Activated CD8-positive, alpha-beta T cell treated with anti-CD3 and anti-CD28 coated beads, Interleukin-2, amount 10 ng/mL, durations not matched to agents 7 days and 5 days (primary cell): ENCODE measurements around the gene CUL3. TPM values are rescaled to one million over a fixed set of nuclear protein-coding genes. Genes with fewer than 3 reads are reported as not detected.

Experiments used
- ATAC-seq: fragments of 150-1000 bp; cut with Tn5 transposase; one replicate; pipeline ENCODE4 v1.10.0; 2021; ENCODE audit warnings: moderate library complexity
- CTCF ChIA-PET: fragments of 350-600 bp; sonication (Branson Sonifier 250); formaldehyde crosslinking; loops from one replicate; lab custom pipeline; 2021; ENCODE audit warnings: antibody characterized with exemption; lab: Charles Lee
- POLR2A ChIA-PET: fragments of 350-600 bp; sonication (Branson Sonifier 250); formaldehyde crosslinking; loops from one replicate; lab custom pipeline; 2021; ENCODE audit warnings: antibody characterized with exemption; lab: Charles Lee
- DNase-seq: peaks from one replicate; pipeline ENCODE4 v3.0.0-alpha.2; 2020
- H3K27ac Mint-ChIP-seq: one replicate; pipeline ENCODE4 v1.8.0; 2021; ENCODE audit warnings: mild to moderate bottlenecking, mixed read lengths
- H3K27me3 Mint-ChIP-seq: one replicate; pipeline ENCODE4 v1.8.0; 2021; ENCODE audit warnings: low read depth, mixed read lengths
- H3K36me3 Mint-ChIP-seq: one replicate; pipeline ENCODE4 v1.8.0; 2021; ENCODE audit warnings: low read depth, mixed read lengths
- H3K4me1 Mint-ChIP-seq: one replicate; pipeline ENCODE4 v1.8.0; 2021; ENCODE audit warnings: low read depth, mixed read lengths
- H3K4me3 Mint-ChIP-seq: one replicate; pipeline ENCODE4 v1.8.0; 2021; ENCODE audit warnings: mild to moderate bottlenecking, mixed read lengths
- H3K9me3 Mint-ChIP-seq: one replicate; pipeline ENCODE4 v1.8.0; 2022; ENCODE audit warnings: mixed read lengths; ENCODE audit not compliant: insufficient read depth
- total RNA-seq, 2 experiments: library from RNA; stranded (reverse); gene quantifications; one replicate each; pipeline ENCODE4 v1.2.3, GENCODE V29; 2021

The CUL3 gene
- total RNA-seq, 2 experiments from 2014 or later, result 77.9 to 82.0 TPM

GRCh38 chr2:224579411-224579810 lies 5.8 kb downstream of the CUL3 start:
- ChIA-PET POLR2A (interaction anchor here (0.9 kb wide), 1 partner anchor 11 kb away, joined by 3 read pairs; no protein-coding TSS in a partner anchor), CTCF (interaction anchor here (1.3 to 1.7 kb wide), 3 partner anchors 45 to 104 kb away, joined by 3 to 5 read pairs (median 4); no protein-coding TSS in a partner anchor)
- H3K27ac Mint-ChIP-seq, result peak overlapping the region; percentile 5
- no peaks in the 10 kb centered on the region for H3K9me3 Mint-ChIP-seq
- peaks cover 31% of the 10 kb centered on the region for H3K36me3 Mint-ChIP-seq
- no peak overlapping the region for H3K4me3 Mint-ChIP-seq
- DNase-seq (no peak), ATAC-seq (peak; percentile 21)
- H3K27me3 Mint-ChIP-seq, result no peaks in the 10 kb centered on the region
- peaks cover 77% of the 10 kb centered on the region for H3K4me1 Mint-ChIP-seq

DNA sequence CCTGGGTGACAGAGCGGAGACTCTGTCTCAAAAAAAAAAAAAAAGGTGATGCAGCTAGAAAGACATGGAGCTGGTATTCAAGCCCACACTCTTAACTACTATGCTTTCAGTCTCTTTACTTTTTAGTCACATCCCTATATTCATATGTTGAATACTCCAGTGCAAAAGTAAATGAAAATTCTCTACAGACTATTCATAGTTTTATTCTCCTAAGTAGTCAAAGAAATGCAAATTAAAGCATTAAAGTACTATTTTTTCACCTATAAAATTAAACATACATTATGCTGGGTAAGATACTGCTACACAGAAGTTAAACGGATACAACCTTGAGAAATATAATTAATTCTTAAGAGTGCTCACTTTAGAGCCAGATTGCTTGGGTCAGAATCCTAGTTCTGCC lies 7.6 kb downstream of the CUL3 start:
- Mint-ChIP-seq H3K27ac (no peak overlapping the region), H3K36me3 (peaks cover 19% of the 10 kb centered on the region), H3K4me3 (no peak overlapping the region), H3K9me3 (no peaks in the 10 kb centered on the region), H3K27me3 (no peaks in the 10 kb centered on the region), H3K4me1 (peaks cover 74% of the 10 kb centered on the region)
- POLR2A ChIA-PET, result interaction anchor here (2.8 kb wide), 1 partner anchor 8 kb away, joined by 12 read pairs; the partner anchor contains the start of gene CUL3
- ATAC-seq (no peak), DNase-seq (no peak)
- CTCF ChIA-PET, result interaction anchor here (0.6 kb wide), 1 partner anchor 37 kb away, joined by 4 read pairs; no protein-coding TSS in a partner anchor

DNA sequence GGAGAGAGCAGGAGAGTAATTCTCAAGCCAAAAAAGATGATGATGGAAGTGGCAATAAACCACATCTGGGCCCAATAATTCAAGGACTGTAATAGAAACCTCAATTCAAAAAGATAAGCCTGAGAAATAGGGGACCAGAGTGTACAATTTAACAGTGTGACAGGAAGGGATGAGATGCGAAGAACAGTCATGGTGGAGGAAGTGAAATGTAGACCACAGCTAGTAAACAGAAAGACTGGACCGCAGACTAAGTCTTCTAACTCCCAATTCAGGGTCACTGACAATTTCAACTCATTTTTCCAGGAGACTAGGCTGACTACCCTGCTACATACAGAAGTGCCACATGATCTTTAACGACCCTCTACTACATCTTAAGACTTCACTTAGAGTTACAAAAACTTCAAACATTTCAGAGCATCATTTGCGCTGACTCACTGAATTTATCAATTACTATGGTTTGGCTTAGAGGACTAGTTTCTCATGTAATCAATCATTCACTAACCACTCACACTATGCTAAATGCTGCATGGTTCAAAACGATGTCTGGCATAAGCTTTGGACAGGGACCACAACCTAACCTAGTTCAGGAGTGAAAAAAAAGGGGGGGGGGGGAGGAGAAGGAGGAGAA lies 9.0 kb downstream of the CUL3 start:
- DNase-seq (no peak), ATAC-seq (peak; percentile 75)
- POLR2A ChIA-PET, result interaction anchor here (0.6 to 2.8 kb wide), 2 partner anchors 9 to 1918 kb away, joined by 5 to 12 read pairs; partner anchors contain the start of gene CUL3
- H3K36me3 Mint-ChIP-seq, result peaks cover 18% of the 10 kb centered on the region
- peak overlapping the region; percentile 55 for H3K4me3 Mint-ChIP-seq
- peaks cover 71% of the 10 kb centered on the region for H3K4me1 Mint-ChIP-seq
- peak overlapping the region; percentile 88 for H3K27ac Mint-ChIP-seq
- no peaks in the 10 kb centered on the region for H3K27me3 Mint-ChIP-seq
- H3K9me3 Mint-ChIP-seq, result no peaks in the 10 kb centered on the region
- CTCF ChIA-PET, result interaction anchor here (2.0 kb wide), 1 partner anchor 8 kb away, joined by 5 read pairs; the partner anchor contains the start of gene CUL3

- Mint-ChIP-seq H3K27me3 (no peaks in the 10 kb centered on the region), H3K27ac (no peak overlapping the region), H3K36me3 (peaks cover 20% of the 10 kb centered on the region), H3K4me3 (no peak overlapping the region), H3K9me3 (no peaks in the 10 kb centered on the region), H3K4me1 (peaks cover 64% of the 10 kb centered on the region)
- DNase-seq (no peak), ATAC-seq (no peak)
- ChIA-PET POLR2A (interaction anchor here (2.8 kb wide), 1 partner anchor 11 kb away, joined by 12 read pairs; the partner anchor contains the start of gene CUL3), CTCF (interaction anchor here (0.9 to 2.0 kb wide), 2 partner anchors 10 to 64 kb away, joined by 3 to 5 read pairs; partner anchors contain the start of gene CUL3)
These were observed 10.6 kb downstream of the CUL3 start for GRCh38 chr2:224574423-224575084.

DNA sequence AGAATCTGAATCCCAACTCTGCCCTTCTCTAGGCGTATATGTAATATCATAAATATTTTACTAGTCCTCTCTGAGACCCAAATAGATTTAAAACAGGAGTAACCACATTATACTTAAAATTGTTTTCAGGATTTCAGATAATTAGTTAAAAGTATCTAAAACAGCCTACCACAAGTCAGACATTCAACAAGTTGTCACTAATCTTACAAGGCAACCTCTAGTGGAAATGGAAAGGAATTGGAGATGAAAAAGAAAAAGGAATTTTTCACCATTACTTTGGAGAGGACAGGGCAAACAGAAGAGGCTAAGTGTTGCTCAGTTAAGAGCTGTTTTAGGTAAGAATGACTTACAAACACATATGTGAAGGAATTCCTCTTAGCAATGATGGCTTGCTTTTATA lies 11.4 kb downstream of the CUL3 start:
- H3K36me3 Mint-ChIP-seq, result peaks cover 20% of the 10 kb centered on the region
- no peak overlapping the region for H3K27ac Mint-ChIP-seq
- no peak for DNase-seq
- H3K9me3 Mint-ChIP-seq, result no peaks in the 10 kb centered on the region
- ChIA-PET CTCF (no interaction called here), POLR2A (no interaction called here)
- no peak overlapping the region for H3K4me3 Mint-ChIP-seq
- peaks cover 58% of the 10 kb centered on the region for H3K4me1 Mint-ChIP-seq
- ATAC-seq, result no peak
- no peaks in the 10 kb centered on the region for H3K27me3 Mint-ChIP-seq

GRCh38 chr2:224572338-224572737 lies 12.8 kb downstream of the CUL3 start:
- ATAC-seq, result no peak
- ChIA-PET CTCF (interaction anchor here (0.9 to 1.5 kb wide), 2 partner anchors 11 to 23 kb away, joined by 3 to 4 read pairs; no protein-coding TSS in a partner anchor), POLR2A (interaction anchor here (0.6 kb wide), 1 partner anchor 104 kb away, joined by 4 read pairs; no protein-coding TSS in a partner anchor)
- H3K36me3 Mint-ChIP-seq, result peaks cover 25% of the 10 kb centered on the region
- H3K27ac Mint-ChIP-seq, result no peak overlapping the region
- H3K4me3 Mint-ChIP-seq, result no peak overlapping the region
- H3K9me3 Mint-ChIP-seq, result peaks cover 6% of the 10 kb centered on the region
- H3K4me1 Mint-ChIP-seq, result peaks cover 54% of the 10 kb centered on the region
- H3K27me3 Mint-ChIP-seq, result no peaks in the 10 kb centered on the region
- no peak for DNase-seq

DNA sequence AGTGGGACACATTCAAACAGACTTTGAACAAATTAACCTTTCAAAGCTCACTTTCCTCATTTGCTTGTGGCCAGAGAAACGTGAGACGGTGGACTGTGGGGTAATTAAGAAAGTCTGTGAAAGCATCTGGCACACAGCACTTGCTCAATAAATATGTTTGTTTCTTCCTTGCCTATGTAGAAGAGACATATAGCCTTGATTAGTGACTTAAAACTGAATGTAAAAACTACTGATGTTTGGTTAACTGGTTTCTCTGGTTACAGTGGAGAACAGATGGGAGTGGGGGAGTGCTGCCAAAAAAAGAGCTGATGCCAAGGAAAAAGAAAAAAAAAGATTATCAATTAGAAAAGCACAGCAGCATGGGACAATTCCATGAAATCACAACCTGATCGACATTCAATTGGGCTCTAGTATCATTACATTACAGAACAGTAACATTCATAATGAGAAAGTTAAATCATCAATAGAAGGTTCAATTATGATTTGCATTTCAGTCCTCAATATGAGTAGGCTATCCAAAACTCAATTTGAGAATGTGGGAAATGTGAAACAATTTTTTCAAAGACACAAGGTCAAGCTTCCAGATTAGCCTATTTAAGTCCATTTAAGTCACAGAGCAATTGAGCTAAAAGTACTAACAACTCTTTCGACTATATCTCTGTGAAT lies 14.7 kb downstream of the CUL3 start:
- Mint-ChIP-seq H3K27ac (no peak overlapping the region), H3K9me3 (peaks cover 6% of the 10 kb centered on the region), H3K36me3 (peaks cover 41% of the 10 kb centered on the region), H3K4me3 (no peak overlapping the region), H3K27me3 (no peaks in the 10 kb centered on the region), H3K4me1 (peaks cover 37% of the 10 kb centered on the region)
- DNase-seq (no peak), ATAC-seq (no peak)
- ChIA-PET POLR2A (interaction anchor here (1.0 kb wide), 1 partner anchor 15 kb away, joined by 3 read pairs; the partner anchor contains the start of gene CUL3), CTCF (interaction anchor here (0.6 kb wide), 1 partner anchor 71 kb away, joined by 3 read pairs; no protein-coding TSS in a partner anchor)

GRCh38 chr2:224569654-224570053 lies 15.5 kb downstream of the CUL3 start:
- no peaks in the 10 kb centered on the region for H3K27me3 Mint-ChIP-seq
- POLR2A ChIA-PET, result no interaction called here
- H3K27ac Mint-ChIP-seq, result no peak overlapping the region
- CTCF ChIA-PET, result interaction anchor here (1.2 kb wide), 1 partner anchor 24 kb away, joined by 3 read pairs; no protein-coding TSS in a partner anchor
- H3K9me3 Mint-ChIP-seq, result peaks cover 6% of the 10 kb centered on the region
- peaks cover 29% of the 10 kb centered on the region for H3K4me1 Mint-ChIP-seq
- H3K36me3 Mint-ChIP-seq, result peaks cover 43% of the 10 kb centered on the region
- H3K4me3 Mint-ChIP-seq, result no peak overlapping the region
- DNase-seq (no peak), ATAC-seq (no peak)

DNA sequence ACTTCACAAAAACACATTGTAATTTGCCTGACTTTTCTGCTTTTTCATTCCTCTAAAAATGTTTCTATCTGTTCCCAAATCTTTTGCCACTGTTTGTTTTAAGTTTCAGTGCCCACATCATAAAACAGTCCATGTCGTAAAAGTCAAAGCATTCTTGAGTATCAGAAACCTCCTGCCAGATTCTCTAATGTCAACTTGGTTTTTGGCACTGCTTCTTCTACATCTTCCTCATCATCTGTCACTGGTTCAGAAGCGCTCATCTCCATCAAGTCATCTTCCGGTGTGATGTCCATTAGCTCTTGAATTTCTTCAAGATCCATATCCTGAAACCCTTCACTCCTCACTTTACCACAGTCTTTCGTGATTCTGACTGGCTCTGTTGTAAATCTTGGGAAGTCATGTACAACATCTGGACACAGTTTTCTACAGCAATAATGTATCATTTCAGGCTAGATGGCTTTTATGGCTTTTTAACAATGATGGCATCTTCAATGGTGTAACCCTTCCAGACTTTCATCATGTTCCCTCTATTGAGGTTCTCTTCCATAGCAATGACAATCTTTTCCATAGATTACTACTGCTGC lies 19.6 kb downstream of the CUL3 start:
- DNase-seq, result no peak
- Mint-ChIP-seq H3K9me3 (peaks cover 6% of the 10 kb centered on the region), H3K27ac (no peak overlapping the region), H3K4me1 (peaks cover 12% of the 10 kb centered on the region), H3K4me3 (no peak overlapping the region), H3K36me3 (peaks cover 43% of the 10 kb centered on the region), H3K27me3 (no peaks in the 10 kb centered on the region)
- CTCF ChIA-PET, result no interaction called here
- ATAC-seq, result no peak
- POLR2A ChIA-PET, result no interaction called here

- ChIA-PET CTCF (no interaction called here), POLR2A (interaction anchor here (0.9 kb wide), 1 partner anchor 22 kb away, joined by 4 read pairs; the partner anchor contains the start of gene CUL3)
- peaks cover 7% of the 10 kb centered on the region for H3K4me1 Mint-ChIP-seq
- DNase-seq (no peak), ATAC-seq (no peak)
- no peak overlapping the region for H3K4me3 Mint-ChIP-seq
- H3K27me3 Mint-ChIP-seq, result no peaks in the 10 kb centered on the region
- H3K36me3 Mint-ChIP-seq, result peaks cover 40% of the 10 kb centered on the region
- H3K27ac Mint-ChIP-seq, result no peak overlapping the region
- H3K9me3 Mint-ChIP-seq, result peaks cover 6% of the 10 kb centered on the region
These were observed 21.6 kb downstream of the CUL3 start for GRCh38 chr2:224563537-224563936.

DNA sequence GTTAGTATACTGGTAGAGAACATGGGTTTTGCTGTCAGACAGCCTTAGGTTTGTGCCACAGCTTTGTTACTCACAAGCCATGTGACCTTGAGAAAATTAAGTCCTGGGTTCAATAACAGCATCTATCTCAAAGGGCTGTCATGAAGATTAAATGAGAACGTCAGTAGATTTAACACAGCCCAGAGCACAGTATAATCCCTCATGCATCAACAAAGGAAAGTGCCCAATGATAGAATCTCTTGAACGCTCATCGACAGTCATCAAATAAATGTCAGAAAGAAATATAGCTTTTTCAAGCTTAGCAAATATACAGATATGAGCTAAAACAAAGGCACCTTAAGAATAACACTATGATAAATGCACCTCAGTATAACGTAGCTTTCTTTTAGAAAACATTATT lies 22.3 kb downstream of the CUL3 start:
- ChIA-PET POLR2A (interaction anchor here (0.9 kb wide), 1 partner anchor 22 kb away, joined by 4 read pairs; the partner anchor contains the start of gene CUL3), CTCF (interaction anchor here (1.9 kb wide), 1 partner anchor 23 kb away, joined by 4 read pairs; the partner anchor contains the start of gene CUL3)

More for the DNA sequence above, 22.3 kb downstream of the CUL3 start:
- ATAC-seq, result no peak
- Mint-ChIP-seq H3K27me3 (no peaks in the 10 kb centered on the region), H3K4me1 (peaks cover 6% of the 10 kb centered on the region), H3K27ac (no peak overlapping the region), H3K9me3 (peaks cover 3% of the 10 kb centered on the region), H3K4me3 (no peak overlapping the region), H3K36me3 (peaks cover 41% of the 10 kb centered on the region)
- no peak for DNase-seq
